HepG2 (cell line): ENCODE measurements around the gene NFASC.

Source experiments
- CEBPZ ChIP-seq: IDR thresholded peaks from 2 replicates; pipeline ENCODE4 v1.6.1; 2012; ENCODE audit warnings: low read length, improper control_type of control experiment
- CENPT ChIP-seq: sonication (generic); formaldehyde crosslinking; IDR thresholded peaks from 2 replicates; pipeline ENCODE4 v1.8.0; 2022; ENCODE audit warnings: low read depth, mild to moderate bottlenecking, moderate library complexity, missing genetic modification reagents
- EZH2 ChIP-seq: conservative IDR thresholded peaks from 2 replicates; pipeline ENCODE4 v1.6.1; 2012; ENCODE audit warnings: mild to moderate bottlenecking, low read depth, low read length, moderate library complexity
- FOXK2 ChIP-seq: fragments of 450-650 bp; IDR thresholded peaks from 2 replicates; pipeline ENCODE4 v1.6.1; 2016
- RAD51 ChIP-seq: fragments of 450-650 bp; IDR thresholded peaks from 2 replicates; pipeline ENCODE4 v1.6.1; 2016; ENCODE audit warnings: borderline replicate concordance
- RFX5 ChIP-seq: IDR thresholded peaks from 2 replicates; pipeline ENCODE4 v1.6.1; 2011; ENCODE audit warnings: low read depth, low read length, improper control_type of control experiment
- ZFP91 ChIP-seq: sonication (generic); formaldehyde crosslinking; IDR thresholded peaks from 2 replicates; pipeline ENCODE4 v1.9.0; 2022; ENCODE audit warnings: missing genetic modification reagents, mild to moderate bottlenecking, borderline replicate concordance
- ZNF331 ChIP-seq: sonication (generic); formaldehyde crosslinking; IDR thresholded peaks from 2 replicates; pipeline ENCODE4 v1.4.0; 2020; ENCODE audit warnings: missing genetic modification reagents
- ZUFSP ChIP-seq: sonication (generic); formaldehyde crosslinking; IDR thresholded peaks from 2 replicates; pipeline ENCODE4 v1.9.0; 2021; ENCODE audit warnings: missing genetic modification reagents, mild to moderate bottlenecking, borderline replicate concordance
- TF ChIP-seq, protein P1 (sequence below): sonication (generic); formaldehyde crosslinking; IDR thresholded peaks from 2 replicates; pipeline ENCODE4 v1.5.0; 2020; ENCODE audit warnings: mild to moderate bottlenecking, missing genetic modification reagents, moderate library complexity

DNA sequence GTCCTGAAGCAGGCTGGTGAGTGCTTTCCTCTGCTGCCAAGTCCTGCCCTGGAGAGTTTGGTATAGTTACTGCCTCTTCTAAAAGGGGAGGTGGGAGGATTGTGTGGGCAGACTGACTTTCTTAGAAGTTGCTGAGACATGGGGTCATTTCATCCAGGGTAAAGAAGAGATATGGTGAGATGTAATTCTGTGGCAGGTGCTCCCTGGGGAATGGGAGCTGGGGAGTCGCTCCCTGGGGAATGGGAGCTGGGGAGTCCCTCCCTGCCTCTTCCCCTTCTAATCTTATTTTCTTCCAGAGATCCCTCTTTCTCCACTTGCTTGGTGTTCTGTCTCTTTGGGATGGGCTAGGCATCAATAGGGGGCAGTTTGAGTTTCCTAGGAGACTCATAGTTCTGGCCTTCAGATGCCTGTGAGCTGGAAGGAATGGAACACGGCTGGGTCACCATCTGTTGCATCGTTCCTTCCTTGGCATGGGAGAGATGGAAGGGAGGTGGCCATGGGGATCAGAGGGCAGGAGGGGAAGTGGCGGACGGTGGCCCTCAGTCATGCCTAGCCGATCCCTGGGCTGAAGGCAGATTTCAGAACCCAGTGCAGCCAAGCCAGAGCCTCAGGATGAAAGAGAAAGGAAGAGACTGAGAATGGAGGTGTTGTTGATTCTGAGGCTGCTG, 59.0 kb downstream of the NFASC start:
- TF ChIP-seq ZNF331 (CRISPR knock-in tag): no peak
- TF ChIP-seq, protein P1, sequence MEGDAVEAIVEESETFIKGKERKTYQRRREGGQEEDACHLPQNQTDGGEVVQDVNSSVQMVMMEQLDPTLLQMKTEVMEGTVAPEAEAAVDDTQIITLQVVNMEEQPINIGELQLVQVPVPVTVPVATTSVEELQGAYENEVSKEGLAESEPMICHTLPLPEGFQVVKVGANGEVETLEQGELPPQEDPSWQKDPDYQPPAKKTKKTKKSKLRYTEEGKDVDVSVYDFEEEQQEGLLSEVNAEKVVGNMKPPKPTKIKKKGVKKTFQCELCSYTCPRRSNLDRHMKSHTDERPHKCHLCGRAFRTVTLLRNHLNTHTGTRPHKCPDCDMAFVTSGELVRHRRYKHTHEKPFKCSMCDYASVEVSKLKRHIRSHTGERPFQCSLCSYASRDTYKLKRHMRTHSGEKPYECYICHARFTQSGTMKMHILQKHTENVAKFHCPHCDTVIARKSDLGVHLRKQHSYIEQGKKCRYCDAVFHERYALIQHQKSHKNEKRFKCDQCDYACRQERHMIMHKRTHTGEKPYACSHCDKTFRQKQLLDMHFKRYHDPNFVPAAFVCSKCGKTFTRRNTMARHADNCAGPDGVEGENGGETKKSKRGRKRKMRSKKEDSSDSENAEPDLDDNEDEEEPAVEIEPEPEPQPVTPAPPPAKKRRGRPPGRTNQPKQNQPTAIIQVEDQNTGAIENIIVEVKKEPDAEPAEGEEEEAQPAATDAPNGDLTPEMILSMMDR (CRISPR knock-in tag): no peak
- no peak for TF ChIP-seq EZH2
- TF ChIP-seq CENPT (CRISPR knock-in tag): no peak
- no peak for TF ChIP-seq CEBPZ
- no peak for TF ChIP-seq RAD51
- no peak for TF ChIP-seq RFX5
- TF ChIP-seq ZFP91 (CRISPR knock-in tag): no peak
- TF ChIP-seq FOXK2: no peak
- no peak for TF ChIP-seq ZUFSP (CRISPR knock-in tag)
